ENCODE results near the gene ATP10A.

- TF ChIP-seq, protein P1, sequence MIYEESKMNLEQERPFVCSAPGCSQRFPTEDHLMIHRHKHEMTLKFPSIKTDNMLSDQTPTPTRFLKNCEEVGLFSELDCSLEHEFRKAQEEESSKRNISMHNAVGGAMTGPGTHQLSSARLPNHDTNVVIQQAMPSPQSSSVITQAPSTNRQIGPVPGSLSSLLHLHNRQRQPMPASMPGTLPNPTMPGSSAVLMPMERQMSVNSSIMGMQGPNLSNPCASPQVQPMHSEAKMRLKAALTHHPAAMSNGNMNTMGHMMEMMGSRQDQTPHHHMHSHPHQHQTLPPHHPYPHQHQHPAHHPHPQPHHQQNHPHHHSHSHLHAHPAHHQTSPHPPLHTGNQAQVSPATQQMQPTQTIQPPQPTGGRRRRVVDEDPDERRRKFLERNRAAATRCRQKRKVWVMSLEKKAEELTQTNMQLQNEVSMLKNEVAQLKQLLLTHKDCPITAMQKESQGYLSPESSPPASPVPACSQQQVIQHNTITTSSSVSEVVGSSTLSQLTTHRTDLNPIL (CRISPR knock-in tag; IDR thresholded peaks at IDR 0.05; ENCODE audit: low read depth), result no peak
- TF ChIP-seq, protein P2, sequence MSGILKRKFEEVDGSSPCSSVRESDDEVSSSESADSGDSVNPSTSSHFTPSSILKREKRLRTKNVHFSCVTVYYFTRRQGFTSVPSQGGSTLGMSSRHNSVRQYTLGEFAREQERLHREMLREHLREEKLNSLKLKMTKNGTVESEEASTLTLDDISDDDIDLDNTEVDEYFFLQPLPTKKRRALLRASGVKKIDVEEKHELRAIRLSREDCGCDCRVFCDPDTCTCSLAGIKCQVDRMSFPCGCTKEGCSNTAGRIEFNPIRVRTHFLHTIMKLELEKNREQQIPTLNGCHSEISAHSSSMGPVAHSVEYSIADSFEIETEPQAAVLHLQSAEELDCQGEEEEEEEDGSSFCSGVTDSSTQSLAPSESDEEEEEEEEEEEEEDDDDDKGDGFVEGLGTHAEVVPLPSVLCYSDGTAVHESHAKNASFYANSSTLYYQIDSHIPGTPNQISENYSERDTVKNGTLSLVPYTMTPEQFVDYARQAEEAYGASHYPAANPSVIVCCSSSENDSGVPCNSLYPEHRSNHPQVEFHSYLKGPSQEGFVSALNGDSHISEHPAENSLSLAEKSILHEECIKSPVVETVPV (CRISPR knock-in tag; IDR thresholded peaks at IDR 0.05), result no peak
- TF ChIP-seq PATZ1 (CRISPR knock-in tag; IDR thresholded peaks at IDR 0.05; ENCODE audit: borderline replicate concordance), result no peak
- no peak for TF ChIP-seq ZFP3 (CRISPR knock-in tag; IDR thresholded peaks at IDR 0.05)
- TF ChIP-seq ISL1 (CRISPR knock-in tag; IDR thresholded peaks at IDR 0.05), result no peak
- TF ChIP-seq RARB (CRISPR knock-in tag; IDR thresholded peaks at IDR 0.05), result no peak
- no peak for TF ChIP-seq TCF4 (CRISPR knock-in tag; IDR thresholded peaks at IDR 0.05; ENCODE audit: borderline replicate concordance)
- TF ChIP-seq PPARA (CRISPR knock-in tag; IDR thresholded peaks at IDR 0.05; ENCODE audit: borderline replicate concordance), result no peak
- no peak for TF ChIP-seq ZC3H10 (CRISPR knock-in tag; IDR thresholded peaks at IDR 0.05)
- no peak for TF ChIP-seq ESRRG (CRISPR knock-in tag; IDR thresholded peaks at IDR 0.05)
- no peak for TF ChIP-seq GLIS3 (CRISPR knock-in tag; IDR thresholded peaks at IDR 0.05)
- no peak for TF ChIP-seq ZFP30 (CRISPR knock-in tag; IDR thresholded peaks at IDR 0.05)
- no peak for TF ChIP-seq ARNTL (CRISPR knock-in tag; IDR thresholded peaks at IDR 0.05; ENCODE audit: borderline replicate concordance, low read depth)
- no peak for TF ChIP-seq BACH2 (CRISPR knock-in tag; IDR thresholded peaks at IDR 0.05; ENCODE audit: borderline replicate concordance)
Measured at GRCh38 chr15:25742776-25743547, 120.2 kb downstream of the ATP10A start.
